ENCODE results near the gene RPL4.

The RPL4 gene

GRCh38 chr15:66524838-66525237, 20.2 kb upstream of the RPL4 start:
- TF ChIP-seq REST (IDR thresholded peaks at IDR 0.05; ENCODE audit: insufficient replicate concordance, low read depth) (no peak), POLR2AphosphoS5 (IDR thresholded peaks at IDR 0.05; ENCODE audit: low read depth) (no peak), CTCF (IDR thresholded peaks at IDR 0.05; ENCODE audit: insufficient read depth, low read length) (no peak), SPI1 (IDR thresholded peaks at IDR 0.05; ENCODE audit: borderline replicate concordance, low read depth) (no peak), GABPA (IDR thresholded peaks at IDR 0.05; ENCODE audit: low read depth) (no peak)
- Histone ChIP-seq H3K27ac (replicated peaks) (no peak overlapping the region), H3K4me3 (replicated peaks; ENCODE audit: insufficient read depth, low read length) (no peak overlapping the region), H3K27me3 (ENCODE audit: insufficient read depth, poor library complexity, severe bottlenecking) (no peaks in the 10 kb centered on the region)
- no peak for DNase-seq (ENCODE audit: low read depth in 1 of 2, low spot score in 1 of 2)

GRCh38 chr15:66523926-66524325, 19.3 kb upstream of the RPL4 start:
- TF ChIP-seq GABPA (IDR thresholded peaks at IDR 0.05; ENCODE audit: low read depth), result no peak
- no peak for TF ChIP-seq SPI1 (IDR thresholded peaks at IDR 0.05; ENCODE audit: borderline replicate concordance, low read depth)
- TF ChIP-seq CTCF (IDR thresholded peaks at IDR 0.05; ENCODE audit: insufficient read depth, low read length), result no peak
- TF ChIP-seq REST (IDR thresholded peaks at IDR 0.05; ENCODE audit: insufficient replicate concordance, low read depth), result no peak
- no peak for TF ChIP-seq POLR2AphosphoS5 (IDR thresholded peaks at IDR 0.05; ENCODE audit: low read depth)
- H3K4me3 ChIP-seq (replicated peaks; ENCODE audit: insufficient read depth, low read length), result no peak overlapping the region

GRCh38 chr15:66515901-66516322, 11.3 kb upstream of the RPL4 start:
- no peaks in the 10 kb centered on the region for H3K27me3 ChIP-seq (ENCODE audit: insufficient read depth, poor library complexity, severe bottlenecking)
- no peak for TF ChIP-seq CTCF (IDR thresholded peaks at IDR 0.05; ENCODE audit: insufficient read depth, low read length)
- no peak for TF ChIP-seq GABPA (IDR thresholded peaks at IDR 0.05; ENCODE audit: low read depth)
- TF ChIP-seq REST (IDR thresholded peaks at IDR 0.05; ENCODE audit: insufficient replicate concordance, low read depth), result no peak
- no peak for TF ChIP-seq SPI1 (IDR thresholded peaks at IDR 0.05; ENCODE audit: borderline replicate concordance, low read depth)
- TF ChIP-seq POLR2AphosphoS5 (IDR thresholded peaks at IDR 0.05; ENCODE audit: low read depth), result no peak
- H3K4me3 ChIP-seq (replicated peaks; ENCODE audit: insufficient read depth, low read length), result no peak overlapping the region
- no peak for DNase-seq (ENCODE audit: low read depth in 1 of 2, low spot score in 1 of 2)
- H3K27ac ChIP-seq (replicated peaks), result no peak overlapping the region

More at GRCh38 chr15:66523926-66524325, 19.3 kb upstream of the RPL4 start:
- DNase-seq (ENCODE audit: low read depth in 1 of 2, low spot score in 1 of 2), result no peak
- no peak overlapping the region for H3K27ac ChIP-seq (replicated peaks)
- H3K27me3 ChIP-seq (ENCODE audit: insufficient read depth, poor library complexity, severe bottlenecking), result no peaks in the 10 kb centered on the region
